CD8-positive, alpha-beta memory T cell (primary cell): ENCODE measurements around the gene CHRNA4. TPM values are rescaled to one million over a fixed set of nuclear protein-coding genes. Genes with fewer than 3 reads are reported as not detected.
A peak's percentile ranks its signal among the peaks of the same experiment; 100 is the strongest.

ENCODE experiments used
- CTCF ChIA-PET: fragments of 350-600 bp; sonication (Branson Sonifier 250); formaldehyde crosslinking; loops from one replicate; lab custom pipeline; 2021; ENCODE audit warnings: antibody characterized with exemption; lab: Charles Lee
- POLR2A ChIA-PET: fragments of 350-600 bp; sonication (Branson Sonifier 250); formaldehyde crosslinking; loops from one replicate; lab custom pipeline; 2021; ENCODE audit warnings: antibody characterized with exemption; lab: Charles Lee
- DNase-seq, 5 donors: peaks; one replicate each; pipeline versions ENCODE4 v3.0.0 to v3.0.0-alpha.2; 2020 to 2022; ENCODE audit warnings: mixed read lengths in 1 of 5
- H3K27ac ChIP-seq: one replicate; pipeline ENCODE4 v1.7.0; 2013; ENCODE audit warnings: low read depth, mild to moderate bottlenecking, low read length, moderate library complexity
- H3K27me3 ChIP-seq: 2 replicates; pipeline ENCODE4 v1.7.0; 2013; ENCODE audit warnings: low read length, mild to moderate bottlenecking; ENCODE audit not compliant: insufficient read depth, poor library complexity, severe bottlenecking
- H3K36me3 ChIP-seq: 2 replicates; pipeline ENCODE4 v1.7.0; 2013; ENCODE audit warnings: mild to moderate bottlenecking, low read length, moderate library complexity; ENCODE audit not compliant: insufficient read depth
- H3K4me1 ChIP-seq: 2 replicates; pipeline ENCODE4 v1.7.0; 2013; ENCODE audit warnings: mild to moderate bottlenecking, low read length, moderate library complexity; ENCODE audit not compliant: insufficient read depth
- H3K4me3 ChIP-seq: 2 replicates; pipeline ENCODE4 v1.7.0; 2013; ENCODE audit warnings: mild to moderate bottlenecking, low read length
- H3K9me3 ChIP-seq: 2 replicates; pipeline ENCODE4 v1.7.0; 2013; ENCODE audit warnings: mild to moderate bottlenecking, low read length
- H3K27ac Mint-ChIP-seq, 8 donors: one replicate each; pipeline ENCODE4 v1.8.0; 2020 to 2021; ENCODE audit warnings: mixed read lengths in 8 of 8, mild to moderate bottlenecking in 6 of 8, inconsistent platforms in 3 of 8, moderate library complexity in 3 of 8
- H3K27me3 Mint-ChIP-seq, 2 donors: one replicate each; pipeline ENCODE4 v1.8.0; 2020 to 2021; ENCODE audit warnings: mixed read lengths in 2 of 2, mild to moderate bottlenecking in 1 of 2, moderate library complexity in 1 of 2
- H3K36me3 Mint-ChIP-seq, 3 donors: one replicate each; pipeline ENCODE4 v1.8.0; 2020 to 2021; ENCODE audit warnings: mixed read lengths in 3 of 3, inconsistent platforms in 1 of 3, mild to moderate bottlenecking in 1 of 3
- H3K4me1 Mint-ChIP-seq, 3 donors: one replicate each; pipeline ENCODE4 v1.8.0; 2020 to 2021; ENCODE audit warnings: mixed read lengths in 3 of 3, inconsistent platforms in 1 of 3, mild to moderate bottlenecking in 1 of 3
- H3K4me3 Mint-ChIP-seq, 7 donors: one replicate each; pipeline ENCODE4 v1.8.0; 2020 to 2021; ENCODE audit warnings: mixed read lengths in 7 of 7, mild to moderate bottlenecking in 6 of 7, moderate library complexity in 4 of 7, inconsistent platforms in 2 of 7
- H3K9me3 Mint-ChIP-seq, 5 donors: one replicate each; pipeline ENCODE4 v1.8.0; 2020 to 2022; ENCODE audit warnings: mixed read lengths in 5 of 5, mild to moderate bottlenecking in 3 of 5, moderate library complexity in 2 of 5, inconsistent platforms in 1 of 5
- polyA plus RNA-seq: library from polyadenylated mRNA; unstranded; fragments of 300-500 nt; fragmentation: Illumina TruSeq; gene quantifications from one replicate; pipeline ENCODE4 v1.2.3, GENCODE V29; 2021
- total RNA-seq, 2 experiments: library from RNA; stranded (reverse); gene quantifications; one replicate each; pipeline ENCODE4 v1.2.3, GENCODE V29; 2021

The CHRNA4 gene
- total and polyA plus RNA-seq, 3 experiments from 2014 or later = not detected

- Histone ChIP-seq H3K9me3 (no peaks in the 10 kb centered on the region), H3K4me1 (peaks cover 12% of the 10 kb centered on the region), H3K27me3 (no peaks in the 10 kb centered on the region), H3K4me3 (no peak overlapping the region), H3K27ac (no peak overlapping the region), H3K36me3 (no peaks in the 10 kb centered on the region)
- H3K27ac Mint-ChIP-seq = no peak overlapping the region
- DNase-seq = no peak
- H3K4me3 Mint-ChIP-seq = no peak overlapping the region
- peaks cover 6 to 15% (median 13%) of the 10 kb centered on the region in 3 donors for H3K4me1 Mint-ChIP-seq
- H3K27me3 Mint-ChIP-seq = peaks cover 5 to 47% of the 10 kb centered on the region in 2 donors
- POLR2A ChIA-PET = no interaction called here
- H3K9me3 Mint-ChIP-seq = peaks cover 3 to 14% (median 9%) of the 10 kb centered on the region in 5 donors
- CTCF ChIA-PET = interaction anchor here (2.7 kb wide), 1 partner anchor 12 kb away, joined by 6 read pairs; no protein-coding TSS in a partner anchor
- no peaks in the 10 kb centered on the region for H3K36me3 Mint-ChIP-seq
These were observed 63.2 kb downstream of the CHRNA4 start for GRCh38 chr20:63297796-63298572.

- H3K4me3 Mint-ChIP-seq = no peak overlapping the region
- Histone ChIP-seq H3K4me1 (peaks cover 12% of the 10 kb centered on the region), H3K27me3 (no peaks in the 10 kb centered on the region), H3K4me3 (no peak overlapping the region), H3K9me3 (no peaks in the 10 kb centered on the region), H3K27ac (no peak overlapping the region), H3K36me3 (no peaks in the 10 kb centered on the region)
- H3K9me3 Mint-ChIP-seq = peaks cover 0 to 12% (median 9%) of the 10 kb centered on the region in 5 donors
- POLR2A ChIA-PET = no interaction called here
- CTCF ChIA-PET = interaction anchor here (2.7 kb wide), 1 partner anchor 12 kb away, joined by 6 read pairs; no protein-coding TSS in a partner anchor
- peaks cover 5 to 43% of the 10 kb centered on the region in 2 donors for H3K27me3 Mint-ChIP-seq
- H3K27ac Mint-ChIP-seq = no peak overlapping the region
- peaks cover 6 to 15% (median 13%) of the 10 kb centered on the region in 3 donors for H3K4me1 Mint-ChIP-seq
- DNase-seq = no peak
- no peaks in the 10 kb centered on the region for H3K36me3 Mint-ChIP-seq
These were observed 63.8 kb downstream of the CHRNA4 start for GRCh38 chr20:63297371-63297781.

GRCh38 chr20:63296531-63297299 lies 64.4 kb downstream of the CHRNA4 start:
- no peaks in the 10 kb centered on the region for H3K9me3 ChIP-seq
- Mint-ChIP-seq H3K9me3 (peaks cover 0 to 8% (median 6%) of the 10 kb centered on the region in 5 donors), H3K27ac (no peak overlapping the region), H3K4me1 (peaks cover 6 to 15% (median 13%) of the 10 kb centered on the region in 3 donors), H3K36me3 (no peaks in the 10 kb centered on the region), H3K4me3 (no peak overlapping the region), H3K27me3 (peaks cover 5 to 43% of the 10 kb centered on the region in 2 donors)
- ChIA-PET POLR2A (no interaction called here), CTCF (interaction anchor here (2.7 kb wide), 1 partner anchor 11 kb away, joined by 6 read pairs; no protein-coding TSS in a partner anchor)
- no peak for DNase-seq
- H3K27me3 ChIP-seq = no peaks in the 10 kb centered on the region
- H3K27ac ChIP-seq = no peak overlapping the region
- H3K4me1 ChIP-seq = peaks cover 12% of the 10 kb centered on the region
- H3K36me3 ChIP-seq = no peaks in the 10 kb centered on the region
- no peak overlapping the region for H3K4me3 ChIP-seq

- Histone ChIP-seq H3K4me3 (no peak overlapping the region), H3K27ac (no peak overlapping the region), H3K4me1 (peaks cover 12% of the 10 kb centered on the region), H3K27me3 (no peaks in the 10 kb centered on the region), H3K9me3 (no peaks in the 10 kb centered on the region), H3K36me3 (no peaks in the 10 kb centered on the region)
- DNase-seq = no peak
- Mint-ChIP-seq H3K27me3 (peaks cover 5 to 38% of the 10 kb centered on the region in 2 donors), H3K27ac (peak overlapping the region in 1 of 8 donors; percentile 58), H3K9me3 (peaks cover 0 to 3% (median 2%) of the 10 kb centered on the region in 5 donors), H3K36me3 (no peaks in the 10 kb centered on the region), H3K4me3 (peak overlapping the region in 3 of 7 donors; percentile 15 to 19 (median 18)), H3K4me1 (peaks cover 6 to 15% (median 13%) of the 10 kb centered on the region in 3 donors)
- CTCF ChIA-PET = interaction anchor here (1.1 kb wide), 1 partner anchor 9 kb away, joined by 3 read pairs; no protein-coding TSS in a partner anchor
- POLR2A ChIA-PET = no interaction called here
These were observed 65.3 kb downstream of the CHRNA4 start for GRCh38 chr20:63295846-63296245.

- Mint-ChIP-seq H3K9me3 (no peaks in the 10 kb centered on the region), H3K4me1 (peaks cover 6 to 15% (median 13%) of the 10 kb centered on the region in 3 donors), H3K4me3 (peak overlapping the region in 4 of 7 donors; percentile 15 to 49 (median 18)), H3K27ac (peak overlapping the region in 1 of 8 donors; percentile 58), H3K36me3 (no peaks in the 10 kb centered on the region), H3K27me3 (peaks cover 3 to 34% of the 10 kb centered on the region in 2 donors)
- no peak overlapping the region for H3K4me3 ChIP-seq
- POLR2A ChIA-PET = no interaction called here
- no peak overlapping the region for H3K27ac ChIP-seq
- H3K4me1 ChIP-seq = peaks cover 12% of the 10 kb centered on the region
- no peak for DNase-seq
- CTCF ChIA-PET = interaction anchor here (1.1 kb wide), 1 partner anchor 10 kb away, joined by 3 read pairs; no protein-coding TSS in a partner anchor
- H3K36me3 ChIP-seq = no peaks in the 10 kb centered on the region
- H3K9me3 ChIP-seq = no peaks in the 10 kb centered on the region
- H3K27me3 ChIP-seq = no peaks in the 10 kb centered on the region
These were observed 65.7 kb downstream of the CHRNA4 start for GRCh38 chr20:63295422-63295821.

- peaks cover 3 to 32% of the 10 kb centered on the region in 2 donors for H3K27me3 Mint-ChIP-seq
- no peak for DNase-seq
- Histone ChIP-seq H3K27me3 (no peaks in the 10 kb centered on the region), H3K4me1 (peaks cover 12% of the 10 kb centered on the region), H3K4me3 (no peak overlapping the region), H3K27ac (no peak overlapping the region), H3K36me3 (no peaks in the 10 kb centered on the region), H3K9me3 (no peaks in the 10 kb centered on the region)
- H3K9me3 Mint-ChIP-seq = no peaks in the 10 kb centered on the region
- H3K4me1 Mint-ChIP-seq = peaks cover 6 to 15% (median 13%) of the 10 kb centered on the region in 3 donors
- no peaks in the 10 kb centered on the region for H3K36me3 Mint-ChIP-seq
- ChIA-PET CTCF (interaction anchor here (1.1 kb wide), 1 partner anchor 10 kb away, joined by 3 read pairs; no protein-coding TSS in a partner anchor), POLR2A (no interaction called here)
- H3K4me3 Mint-ChIP-seq = no peak overlapping the region
- peak overlapping the region in 1 of 8 donors; percentile 58 for H3K27ac Mint-ChIP-seq
These were observed 66.1 kb downstream of the CHRNA4 start for GRCh38 chr20:63295018-63295417.

GRCh38 chr20:63294536-63294900 lies 66.6 kb downstream of the CHRNA4 start:
- H3K36me3 Mint-ChIP-seq = no peaks in the 10 kb centered on the region
- CTCF ChIA-PET = no interaction called here

More at GRCh38 chr20:63294536-63294900, 66.6 kb downstream of the CHRNA4 start:
- no peak overlapping the region for H3K27ac Mint-ChIP-seq
- H3K4me3 Mint-ChIP-seq = no peak overlapping the region
- Histone ChIP-seq H3K27me3 (no peaks in the 10 kb centered on the region), H3K4me3 (no peak overlapping the region), H3K9me3 (no peaks in the 10 kb centered on the region), H3K27ac (no peak overlapping the region), H3K4me1 (peaks cover 12% of the 10 kb centered on the region), H3K36me3 (no peaks in the 10 kb centered on the region)
- no peak for DNase-seq
- peaks cover 6 to 15% (median 13%) of the 10 kb centered on the region in 3 donors for H3K4me1 Mint-ChIP-seq
- POLR2A ChIA-PET = no interaction called here
- peaks cover 3 to 32% of the 10 kb centered on the region in 2 donors for H3K27me3 Mint-ChIP-seq
- no peaks in the 10 kb centered on the region for H3K9me3 Mint-ChIP-seq
